T-helper 2 cell (primary cell): Measurements from ENCODE around the gene PPP1R1B.

Source experiments
- DNase-seq, 5 experiments: peaks; one replicate each; pipeline versions ENCODE4 v3.0.0 to v3.0.0-alpha.2; 2012 to 2022

Gene PPP1R1B

DNA sequence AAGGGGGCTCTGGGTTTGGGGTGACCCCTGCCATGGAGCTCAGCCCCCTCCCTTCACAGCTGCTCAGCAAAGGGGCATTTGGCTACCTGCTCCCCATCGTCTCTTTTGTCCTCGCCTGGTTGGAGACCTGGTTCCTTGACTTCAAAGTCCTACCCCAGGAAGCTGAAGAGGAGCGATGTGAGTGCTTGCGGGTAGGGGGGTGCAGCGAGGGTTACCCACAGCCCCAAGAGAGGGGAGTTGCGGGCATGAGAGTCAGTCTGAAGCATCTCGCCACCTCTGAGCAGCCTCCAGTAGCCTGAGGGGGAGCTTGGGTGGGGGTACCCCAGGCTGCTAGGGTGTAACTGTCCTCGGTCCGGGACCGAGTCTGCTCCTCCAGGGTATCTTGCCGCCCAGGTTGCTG, 31.6 kb downstream of the PPP1R1B start:
- no peak for DNase-seq

DNA sequence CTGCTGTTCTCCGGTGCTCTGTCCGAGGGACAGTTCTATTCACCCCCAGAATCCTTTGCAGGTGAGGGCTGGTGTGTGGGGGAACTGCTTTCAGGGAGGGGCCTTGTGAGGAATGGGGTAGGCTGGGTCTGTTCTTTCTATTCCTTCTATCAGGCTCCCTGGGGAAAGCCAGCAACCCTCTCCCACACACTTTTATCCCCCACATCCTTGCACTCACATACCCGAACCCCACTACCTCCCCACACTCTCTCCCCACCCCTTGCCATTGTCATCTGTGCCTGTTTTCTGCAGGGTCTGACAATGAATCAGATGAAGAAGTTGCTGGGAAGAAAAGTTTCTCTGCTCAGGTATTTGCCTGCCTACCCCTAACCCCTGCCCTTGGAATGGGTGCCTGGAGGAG, 32.0 kb downstream of the PPP1R1B start:
- no peak for DNase-seq

DNA sequence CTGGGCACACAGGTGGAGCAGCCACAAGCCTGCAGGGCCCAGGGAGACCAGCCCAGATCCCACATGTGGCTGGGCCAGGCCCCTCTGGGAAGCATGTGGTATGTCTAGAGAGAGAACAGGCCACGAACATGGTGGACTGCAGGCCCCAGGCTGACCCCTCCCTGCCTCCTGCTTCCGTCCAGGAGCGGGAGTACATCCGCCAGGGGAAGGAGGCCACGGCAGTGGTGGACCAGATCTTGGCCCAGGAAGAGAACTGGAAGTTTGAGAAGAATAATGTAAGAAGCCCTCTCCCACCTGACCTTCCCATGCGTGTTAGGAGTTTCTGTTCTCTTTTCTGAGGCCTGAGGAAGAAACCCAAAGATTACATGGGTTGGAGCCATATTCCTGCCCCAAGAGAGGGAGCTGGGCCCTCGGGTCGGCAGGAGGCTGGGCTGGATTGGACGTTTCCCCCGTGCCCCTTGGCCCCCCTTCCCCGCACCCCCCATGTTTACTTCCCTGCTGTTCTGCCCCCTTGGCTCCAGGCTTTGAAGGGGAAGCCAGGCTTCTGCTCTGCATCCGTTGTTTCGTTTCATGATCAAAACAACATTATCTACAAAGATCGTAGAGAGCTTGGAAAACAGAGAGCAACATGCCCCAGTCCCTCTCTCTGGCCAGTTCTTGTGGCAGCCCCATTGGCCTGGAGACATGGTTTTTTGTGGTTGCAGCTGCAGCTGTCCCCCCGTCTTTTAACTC, 32.7 kb downstream of the PPP1R1B start:
- no peak for DNase-seq

DNA sequence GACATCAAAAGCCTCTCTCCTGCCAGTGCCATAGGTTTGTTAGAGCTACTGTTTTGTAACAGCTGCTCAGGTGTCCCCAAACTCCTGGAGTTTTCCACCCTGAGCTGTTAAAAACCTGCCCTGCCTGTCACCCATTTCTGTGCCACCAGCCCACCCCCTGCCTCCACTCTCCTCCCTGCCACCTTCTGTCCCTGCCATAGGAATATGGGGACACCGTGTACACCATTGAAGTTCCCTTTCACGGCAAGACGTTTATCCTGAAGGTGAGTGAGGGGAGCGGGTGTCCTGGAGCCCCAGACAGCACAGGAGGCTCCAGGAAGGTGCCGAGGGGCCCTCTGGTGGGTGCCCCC, 33.2 kb downstream of the PPP1R1B start:
- DNase-seq = no peak

DNA sequence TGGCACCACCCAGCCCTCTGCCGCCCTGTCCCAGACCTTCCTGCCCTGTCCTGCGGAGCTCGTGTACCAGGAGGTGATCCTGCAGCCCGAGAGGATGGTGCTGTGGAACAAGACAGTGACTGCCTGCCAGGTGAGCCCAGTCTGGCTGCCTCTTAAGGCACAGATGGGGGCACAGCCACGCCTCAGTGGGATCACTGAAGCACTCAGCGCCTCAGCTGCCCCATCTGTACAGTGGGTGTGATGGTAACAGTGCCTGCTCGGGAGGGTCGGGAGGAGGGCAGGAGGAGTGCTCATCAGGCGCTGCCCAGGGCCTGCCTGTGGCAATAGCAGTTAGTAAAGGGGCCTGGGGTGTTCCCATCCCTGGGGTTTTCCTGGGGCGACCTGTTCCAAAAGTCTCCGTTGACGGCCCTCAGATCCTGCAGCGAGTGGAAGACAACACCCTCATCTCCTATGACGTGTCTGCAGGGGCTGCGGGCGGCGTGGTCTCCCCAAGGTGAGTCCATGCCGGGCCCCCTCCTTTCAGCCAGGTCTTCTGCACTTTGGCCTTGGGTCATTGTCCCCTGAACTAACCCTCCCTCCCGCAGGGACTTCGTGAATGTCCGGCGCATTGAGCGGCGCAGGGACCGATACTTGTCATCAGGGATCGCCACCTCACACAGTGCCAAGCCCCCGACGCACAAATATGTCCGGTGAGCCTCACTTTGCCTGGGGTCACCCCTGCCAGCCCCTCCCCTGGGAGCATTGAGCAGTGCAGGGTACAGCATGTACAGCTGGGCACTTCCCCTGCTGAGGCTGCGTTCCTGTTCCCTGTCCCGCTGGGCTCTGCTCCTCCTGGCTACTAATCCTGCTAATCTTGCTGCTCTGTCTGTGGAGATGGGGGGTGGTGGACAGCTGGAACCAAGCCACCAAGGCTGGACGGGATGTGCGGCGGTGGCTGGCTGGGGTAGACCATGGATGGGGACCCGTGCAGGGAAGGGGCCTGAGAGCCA, 33.9 kb downstream of the PPP1R1B start:
- no peak for DNase-seq

DNA sequence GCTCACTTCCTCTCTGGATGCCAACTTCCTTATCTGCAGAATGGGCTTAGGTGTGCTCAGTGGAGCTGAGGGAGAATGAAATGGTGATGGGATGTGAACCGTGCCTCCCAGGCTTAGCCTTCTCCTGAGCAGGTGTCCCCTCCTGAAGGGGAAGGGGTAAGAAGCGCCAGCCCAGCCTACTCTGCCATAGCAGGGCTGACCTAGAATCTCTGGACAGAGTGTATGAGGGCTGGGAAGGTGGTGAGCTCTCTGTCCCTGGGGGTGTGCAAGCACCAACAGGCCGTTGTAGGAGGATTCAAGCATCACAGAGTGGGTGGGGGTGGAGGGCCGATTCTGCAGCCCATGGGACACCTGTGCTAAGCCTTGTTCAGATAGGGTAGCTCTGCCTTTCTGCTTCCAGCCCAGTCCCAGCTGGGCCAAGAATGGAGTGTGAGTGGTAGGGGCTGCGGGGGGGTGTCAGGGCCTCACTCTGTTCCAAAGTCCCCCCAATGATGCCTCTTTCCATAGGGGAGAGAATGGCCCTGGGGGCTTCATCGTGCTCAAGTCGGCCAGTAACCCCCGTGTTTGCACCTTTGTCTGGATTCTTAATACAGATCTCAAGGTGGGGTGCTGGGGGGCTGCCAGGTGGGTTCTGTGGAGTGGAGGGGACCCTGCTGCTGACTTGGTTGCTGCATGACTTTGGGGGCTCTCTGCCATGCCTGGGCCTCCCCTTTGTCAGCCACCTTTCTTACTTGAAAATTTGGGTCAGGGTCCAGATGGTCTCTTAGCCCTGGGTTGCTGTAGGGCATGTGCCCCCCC, 35.2 kb downstream of the PPP1R1B start:
- DNase-seq = no peak

DNA sequence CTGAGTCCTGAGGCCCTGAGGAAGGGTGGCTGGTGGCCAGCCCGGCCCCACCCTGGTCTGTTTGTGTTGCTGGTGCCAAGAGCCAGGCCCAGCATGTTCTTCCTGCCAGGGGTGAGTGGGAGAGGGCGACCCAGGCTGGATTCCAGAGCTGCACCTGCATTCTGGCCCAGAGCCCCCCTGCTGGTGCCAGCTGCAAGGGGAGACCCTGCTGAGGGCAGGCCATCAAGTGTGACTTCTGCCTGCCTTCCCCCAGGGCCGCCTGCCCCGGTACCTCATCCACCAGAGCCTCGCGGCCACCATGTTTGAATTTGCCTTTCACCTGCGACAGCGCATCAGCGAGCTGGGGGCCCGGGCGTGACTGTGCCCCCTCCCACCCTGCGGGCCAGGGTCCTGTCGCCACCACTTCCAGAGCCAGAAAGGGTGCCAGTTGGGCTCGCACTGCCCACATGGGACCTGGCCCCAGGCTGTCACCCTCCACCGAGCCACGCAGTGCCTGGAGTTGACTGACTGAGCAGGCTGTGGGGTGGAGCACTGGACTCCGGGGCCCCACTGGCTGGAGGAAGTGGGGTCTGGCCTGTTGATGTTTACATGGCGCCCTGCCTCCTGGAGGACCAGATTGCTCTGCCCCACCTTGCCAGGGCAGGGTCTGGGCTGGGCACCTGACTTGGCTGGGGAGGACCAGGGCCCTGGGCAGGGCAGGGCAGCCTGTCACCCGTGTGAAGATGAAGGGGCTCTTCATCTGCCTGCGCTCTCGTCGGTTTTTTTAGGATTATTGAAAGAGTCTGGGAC, 36.0 kb downstream of the PPP1R1B start:
- no peak for DNase-seq

DNA sequence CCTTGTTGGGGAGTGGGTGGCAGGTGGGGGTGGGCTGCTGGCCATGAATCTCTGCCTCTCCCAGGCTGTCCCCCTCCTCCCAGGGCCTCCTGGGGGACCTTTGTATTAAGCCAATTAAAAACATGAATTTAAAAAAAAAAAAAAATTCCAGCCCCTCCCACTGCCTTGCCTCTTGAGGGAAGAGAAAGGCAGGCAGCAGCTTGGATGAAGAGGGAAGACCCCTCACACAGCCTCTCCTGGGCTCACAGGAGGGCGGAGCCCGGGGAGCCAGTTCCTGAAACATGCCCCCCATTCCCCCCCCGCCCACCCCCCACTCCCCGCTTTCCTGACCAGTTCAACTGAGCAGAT, 36.6 kb downstream of the PPP1R1B start:
- DNase-seq = no peak

DNA sequence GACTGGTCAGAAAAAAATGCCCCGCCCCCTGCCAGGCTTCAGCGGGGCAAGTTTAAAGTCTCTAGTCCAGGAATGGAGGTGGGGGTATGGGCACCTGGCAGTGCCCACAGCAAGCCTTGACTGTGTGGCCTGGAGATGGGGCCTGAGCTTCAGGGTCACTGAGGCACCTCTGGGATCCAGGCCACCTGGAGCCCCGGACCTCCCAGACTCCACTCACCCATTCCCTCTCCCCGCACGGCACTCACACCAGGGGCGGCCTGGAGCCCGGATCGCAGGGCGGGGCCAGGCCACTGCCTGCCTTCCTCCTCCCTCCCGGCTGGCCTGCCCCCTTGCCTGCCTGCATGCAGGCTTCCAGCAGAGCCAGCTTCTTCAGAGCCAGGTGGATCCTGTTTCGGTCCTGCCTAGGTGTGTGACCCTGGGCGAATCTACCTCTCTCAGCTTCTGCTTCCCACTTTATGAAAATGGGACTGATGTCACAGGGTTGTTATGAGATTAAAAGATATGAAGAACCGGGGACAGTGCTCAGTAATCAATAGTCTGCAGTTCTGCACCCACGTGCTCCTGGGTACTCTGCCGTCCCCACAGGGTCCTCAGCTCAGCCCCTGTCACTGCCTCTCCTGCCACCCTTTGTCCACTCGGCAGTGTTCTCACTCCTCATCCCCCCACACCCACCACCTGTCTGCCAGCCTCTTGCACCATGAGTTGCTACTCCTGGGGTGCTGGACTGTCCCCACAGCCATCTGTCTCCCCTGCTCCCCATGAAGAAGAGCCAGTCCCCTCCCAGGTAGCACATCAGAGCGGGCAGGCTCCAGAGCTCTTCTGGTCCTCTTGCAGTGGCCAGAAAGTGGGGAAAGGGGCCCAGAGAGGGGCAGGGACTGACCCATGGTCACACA, 37.2 kb downstream of the PPP1R1B start:
- no peak for DNase-seq

DNA sequence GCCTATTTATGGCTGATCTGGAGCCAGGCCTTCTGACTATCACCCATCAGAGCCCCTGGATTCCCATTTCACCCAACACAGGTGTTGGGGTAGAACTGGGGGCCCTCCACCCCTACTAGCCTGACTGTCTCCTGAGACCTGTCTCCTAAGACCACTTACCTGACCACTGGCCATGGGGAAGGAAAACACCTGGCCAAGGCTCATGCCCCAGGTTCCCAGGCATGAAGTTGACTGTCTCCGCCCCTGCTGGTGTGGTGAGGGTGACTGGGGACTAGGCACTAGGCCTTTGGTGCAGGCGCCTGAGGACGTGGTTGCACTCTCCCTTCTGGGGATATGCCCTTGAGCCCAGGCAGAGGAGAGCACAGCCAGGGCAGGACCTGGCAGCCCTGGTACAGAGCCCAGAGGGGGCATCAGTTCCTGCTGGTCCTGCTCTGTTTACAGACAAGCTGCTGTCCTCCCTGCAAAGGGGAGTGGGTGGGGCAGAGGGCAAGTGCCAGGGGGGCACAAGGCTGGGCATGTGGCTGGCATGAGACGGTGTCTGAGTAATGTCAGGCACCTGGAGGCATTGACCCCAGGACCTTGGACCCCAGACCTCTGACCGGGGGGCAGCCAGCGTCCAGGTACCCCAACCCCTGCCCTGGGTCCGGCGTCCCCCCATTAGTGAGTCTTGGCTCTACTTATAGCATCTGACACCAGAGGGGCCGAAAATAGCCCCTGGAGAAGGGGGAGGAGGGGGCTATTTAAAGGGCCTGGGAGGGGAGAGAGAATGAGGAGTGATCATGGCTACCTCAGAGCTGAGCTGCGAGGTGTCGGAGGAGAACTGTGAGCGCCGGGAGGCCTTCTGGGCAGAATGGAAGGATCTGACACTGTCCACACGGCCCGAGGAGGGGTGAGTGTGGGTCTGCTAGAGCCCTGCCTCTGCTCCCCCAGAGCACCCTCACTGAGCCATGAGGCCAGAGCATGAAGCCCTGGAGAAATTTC, 38.1 kb downstream of the PPP1R1B start, which contains the start of gene TCAP:
TCAP (plus strand) TSS at position 769 of the 981 bp plus-strand sequence; CDS start at position 780, 11 bp downstream.
- DNase-seq = no peak

DNA sequence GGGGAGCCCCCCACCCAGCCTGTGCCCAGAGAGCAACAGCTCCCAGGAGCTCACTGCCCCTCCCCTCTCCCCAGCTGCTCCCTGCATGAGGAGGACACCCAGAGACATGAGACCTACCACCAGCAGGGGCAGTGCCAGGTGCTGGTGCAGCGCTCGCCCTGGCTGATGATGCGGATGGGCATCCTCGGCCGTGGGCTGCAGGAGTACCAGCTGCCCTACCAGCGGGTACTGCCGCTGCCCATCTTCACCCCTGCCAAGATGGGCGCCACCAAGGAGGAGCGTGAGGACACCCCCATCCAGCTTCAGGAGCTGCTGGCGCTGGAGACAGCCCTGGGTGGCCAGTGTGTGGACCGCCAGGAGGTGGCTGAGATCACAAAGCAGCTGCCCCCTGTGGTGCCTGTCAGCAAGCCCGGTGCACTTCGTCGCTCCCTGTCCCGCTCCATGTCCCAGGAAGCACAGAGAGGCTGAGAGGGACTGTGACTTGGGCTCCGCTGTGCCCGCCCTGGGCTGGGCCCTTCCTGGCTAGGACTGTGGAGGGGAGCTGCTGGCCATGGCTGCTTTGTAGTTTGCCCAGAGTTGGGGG, 39.0 kb downstream of the PPP1R1B start:
- DNase-seq = peak in 1 of 5 experiments; percentile 27

DNA sequence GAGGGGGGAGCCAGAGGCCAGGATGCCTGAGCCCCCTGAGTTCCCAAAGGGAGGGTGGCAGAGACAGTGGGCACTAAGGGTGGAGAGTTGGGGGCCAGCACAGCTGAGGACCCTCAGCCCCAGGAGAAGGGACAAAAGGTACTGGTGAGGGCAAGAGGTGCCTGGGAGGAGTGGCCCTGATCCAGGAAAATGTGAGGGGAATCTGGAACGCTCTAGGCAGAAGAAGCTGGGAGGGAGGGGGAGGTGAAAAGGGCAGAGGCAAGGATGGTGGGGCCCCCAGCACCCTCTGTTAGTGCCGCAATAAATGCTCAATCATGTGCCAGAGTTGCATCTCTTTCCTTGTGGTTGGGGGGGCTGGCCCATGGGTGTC, 39.5 kb downstream of the PPP1R1B start:
- no peak for DNase-seq

DNA sequence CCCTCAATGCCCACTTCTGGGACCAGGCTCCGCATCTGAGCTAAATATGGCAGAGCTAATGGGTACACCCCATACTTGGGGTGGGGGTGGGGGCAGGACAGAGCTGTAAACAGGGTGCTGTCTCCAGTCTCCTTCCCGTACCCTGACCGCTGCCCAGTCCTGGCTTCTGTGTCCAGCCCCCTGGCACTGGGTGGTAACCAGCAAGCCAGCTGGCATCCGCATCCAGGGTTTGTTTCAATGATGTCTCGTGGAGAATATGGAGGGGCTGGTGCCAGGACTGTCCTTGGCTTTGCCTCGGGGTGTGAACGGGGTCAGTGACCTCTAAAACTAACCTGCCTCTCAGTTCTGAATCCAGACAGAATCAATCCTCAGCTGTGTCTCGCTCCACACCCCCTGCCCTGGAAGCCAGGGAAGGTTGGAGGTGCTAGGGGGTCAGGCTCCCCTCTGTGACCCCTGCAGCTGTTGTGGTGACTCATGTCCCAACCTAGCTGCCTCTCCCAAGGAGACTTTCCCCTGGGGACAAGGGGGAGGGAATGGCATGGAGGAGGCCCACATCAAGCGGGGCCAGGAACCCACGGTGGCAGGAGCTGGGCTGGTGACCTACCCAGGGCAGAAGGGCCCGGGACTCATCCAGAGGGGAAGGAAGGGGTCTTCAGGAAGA, 40.0 kb downstream of the PPP1R1B start:
- DNase-seq = no peak

DNA sequence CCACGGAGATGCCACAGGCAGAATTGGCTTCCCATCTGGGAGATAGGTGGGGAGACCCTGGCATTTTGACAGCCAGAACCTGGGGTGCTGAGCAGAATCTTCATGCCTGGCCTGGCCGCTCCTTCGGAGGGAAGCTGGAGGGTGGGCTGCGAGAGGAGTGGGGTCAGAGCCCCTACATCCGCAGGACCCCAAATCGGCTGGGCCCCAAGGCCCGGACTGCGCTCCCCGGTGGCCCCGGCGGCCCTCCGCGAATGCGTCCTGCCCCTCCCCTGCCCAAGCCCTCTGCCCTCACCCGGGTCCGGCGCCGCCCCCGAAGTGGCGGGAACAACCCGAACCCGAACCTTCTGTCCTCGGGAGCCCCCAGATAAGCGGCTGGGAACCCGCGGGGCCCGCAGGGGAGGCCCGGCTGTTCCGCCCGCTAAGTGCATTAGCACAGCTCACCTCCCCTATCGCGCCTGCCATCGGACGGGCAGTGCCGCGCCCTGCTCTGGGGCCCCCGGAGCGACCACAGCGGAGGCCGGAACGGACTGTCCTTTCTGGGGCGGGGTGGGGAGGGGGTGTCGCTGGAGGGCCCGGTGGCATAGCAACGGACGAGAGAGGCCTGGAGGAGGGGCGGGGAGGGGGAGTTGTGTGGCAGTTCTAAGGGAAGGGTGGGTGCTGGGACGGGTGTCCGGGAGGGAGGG, 40.7 kb downstream of the PPP1R1B start:
- DNase-seq = no peak

DNA sequence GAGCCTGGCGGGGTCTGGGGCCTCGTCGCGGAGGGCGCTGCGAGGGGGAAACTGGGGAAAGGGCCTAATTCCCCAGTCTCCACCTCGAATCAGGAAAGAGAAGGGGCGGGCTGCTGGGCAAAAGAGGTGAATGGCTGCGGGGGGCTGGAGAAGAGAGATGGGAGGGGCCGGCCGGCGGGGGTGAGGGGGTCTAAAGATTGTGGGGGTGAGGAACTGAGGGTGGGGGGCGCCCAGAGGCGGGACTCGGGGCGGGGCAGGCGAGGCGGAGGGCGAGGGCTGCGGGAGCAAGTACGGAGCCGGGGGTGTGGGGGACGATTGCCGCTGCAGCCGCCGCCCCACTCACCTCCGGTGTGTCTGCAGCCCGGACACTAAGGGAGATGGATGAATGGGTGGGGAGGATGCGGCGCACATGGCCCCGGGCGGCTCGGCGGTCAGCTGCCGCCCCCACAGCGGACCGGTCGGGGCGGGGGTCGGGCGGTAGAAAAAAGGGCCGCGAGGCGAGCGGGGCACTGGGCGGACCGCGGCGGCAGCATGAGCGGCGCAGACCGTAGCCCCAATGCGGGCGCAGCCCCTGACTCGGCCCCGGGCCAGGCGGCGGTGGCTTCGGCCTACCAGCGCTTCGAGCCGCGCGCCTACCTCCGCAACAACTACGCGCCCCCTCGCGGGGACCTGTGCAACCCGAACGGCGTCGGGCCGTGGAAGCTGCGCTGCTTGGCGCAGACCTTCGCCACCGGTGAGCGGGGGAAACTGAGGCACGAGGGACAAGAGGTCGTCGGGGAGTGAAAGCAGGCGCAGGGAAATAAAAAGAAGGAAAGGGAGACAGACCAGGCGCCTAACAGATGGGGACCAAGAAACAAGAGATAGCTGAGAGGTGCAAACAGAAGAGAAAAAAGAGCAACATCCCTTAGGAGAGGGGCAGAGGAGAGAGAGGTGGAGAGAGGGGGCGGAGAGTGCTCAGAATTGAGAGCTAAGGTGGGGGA, 41.5 kb downstream of the PPP1R1B start, which contains the start of gene PNMT:
PNMT (plus strand) TSS at position 509 of the 980 bp plus-strand sequence; CDS start at position 532, 23 bp downstream.
- DNase-seq = peak; percentile 38 to 72 (median 56)

DNA sequence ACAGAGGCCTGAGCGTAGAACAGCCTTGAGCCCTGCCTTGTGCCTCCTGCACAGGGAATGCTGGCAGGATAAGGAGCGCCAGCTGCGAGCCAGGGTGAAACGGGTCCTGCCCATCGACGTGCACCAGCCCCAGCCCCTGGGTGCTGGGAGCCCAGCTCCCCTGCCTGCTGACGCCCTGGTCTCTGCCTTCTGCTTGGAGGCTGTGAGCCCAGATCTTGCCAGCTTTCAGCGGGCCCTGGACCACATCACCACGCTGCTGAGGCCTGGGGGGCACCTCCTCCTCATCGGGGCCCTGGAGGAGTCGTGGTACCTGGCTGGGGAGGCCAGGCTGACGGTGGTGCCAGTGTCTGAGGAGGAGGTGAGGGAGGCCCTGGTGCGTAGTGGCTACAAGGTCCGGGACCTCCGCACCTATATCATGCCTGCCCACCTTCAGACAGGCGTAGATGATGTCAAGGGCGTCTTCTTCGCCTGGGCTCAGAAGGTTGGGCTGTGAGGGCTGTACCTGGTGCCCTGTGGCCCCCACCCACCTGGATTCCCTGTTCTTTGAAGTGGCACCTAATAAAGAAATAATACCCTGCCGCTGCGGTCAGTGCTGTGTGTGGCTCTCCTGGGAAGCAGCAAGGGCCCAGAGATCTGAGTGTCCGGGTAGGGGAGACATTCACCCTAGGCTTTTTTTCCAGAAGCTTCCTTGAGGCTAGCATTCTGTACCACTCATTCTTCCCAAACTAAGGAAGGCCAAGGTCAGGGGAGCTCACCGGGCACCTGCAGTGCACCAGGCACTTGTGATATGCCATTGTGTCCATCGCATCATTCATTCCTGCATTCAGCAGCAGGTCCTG, 43.4 kb downstream of the PPP1R1B start:
- no peak for DNase-seq
